ENCODE data around the gene WHRN.

WHRN gene

GRCh38 chr9:114375386-114376175, 129.7 kb downstream of the WHRN start:
- DNase-seq: no peak

- DNase-seq: no peak
Measured at GRCh38 chr9:114374936-114375335, 130.3 kb downstream of the WHRN start.

DNA sequence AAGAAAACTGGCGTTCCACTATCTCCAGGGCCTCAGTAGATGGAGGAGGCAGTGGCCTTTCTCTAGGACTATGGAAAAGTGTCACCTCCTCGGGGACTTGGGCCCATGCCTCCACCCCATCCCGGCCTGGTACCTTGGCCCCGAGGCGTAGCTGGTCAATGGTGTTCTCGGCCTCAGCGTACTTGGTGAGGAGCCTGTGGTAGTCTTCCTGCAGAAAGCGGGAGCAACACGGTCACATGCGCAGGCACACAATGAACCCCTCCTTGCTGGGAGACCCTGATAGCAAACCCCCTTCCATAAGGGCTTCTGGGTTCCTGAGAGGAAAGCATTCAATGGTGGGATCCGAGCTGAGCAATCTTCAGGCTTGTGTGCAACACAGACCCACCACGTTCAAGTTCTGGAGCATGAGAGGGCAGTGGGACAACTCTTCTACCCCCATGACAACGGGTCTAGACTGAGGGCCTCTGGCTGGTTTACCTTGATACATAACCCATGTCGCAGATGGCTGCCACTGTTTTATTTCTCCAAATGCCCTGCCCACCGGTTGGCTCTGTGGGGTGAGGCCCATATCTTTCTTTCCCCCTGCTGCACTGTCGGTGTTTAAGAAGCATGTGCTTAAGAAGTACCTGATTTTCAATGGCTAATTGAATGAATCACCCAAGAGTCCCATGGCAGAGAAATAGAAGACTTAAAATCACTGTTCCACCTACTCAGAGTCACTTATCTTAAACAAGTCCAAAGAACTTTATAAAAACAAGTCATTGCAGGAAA, 131.1 kb downstream of the WHRN start:
- no peak for DNase-seq

DNA sequence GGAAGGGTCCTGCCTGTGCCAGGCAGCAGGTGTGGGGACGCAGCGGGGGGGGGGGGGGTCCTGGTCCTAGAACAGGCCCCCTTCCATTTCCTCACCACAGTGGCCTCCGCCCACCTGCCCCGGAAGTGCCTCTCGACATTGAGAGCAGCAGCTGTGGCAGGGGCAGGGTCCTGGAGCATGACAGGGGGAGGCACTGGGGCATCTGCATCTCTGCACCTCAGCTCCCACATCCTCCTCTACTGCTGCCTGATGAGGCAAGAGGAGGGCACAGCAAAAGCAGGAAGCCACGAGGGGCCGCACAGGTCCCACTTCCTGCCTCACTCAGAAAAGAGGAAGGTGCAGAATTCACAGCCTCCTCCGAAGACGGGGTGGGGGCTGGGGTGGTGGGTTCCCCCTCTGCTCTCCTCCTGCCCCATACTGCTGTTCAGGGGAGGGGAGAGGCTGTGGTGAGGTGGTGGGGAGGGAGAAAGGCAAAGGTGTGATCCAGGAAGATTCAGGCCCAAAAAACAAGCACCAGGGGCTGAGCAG, 132.3 kb downstream of the WHRN start:
- no peak for DNase-seq

DNA sequence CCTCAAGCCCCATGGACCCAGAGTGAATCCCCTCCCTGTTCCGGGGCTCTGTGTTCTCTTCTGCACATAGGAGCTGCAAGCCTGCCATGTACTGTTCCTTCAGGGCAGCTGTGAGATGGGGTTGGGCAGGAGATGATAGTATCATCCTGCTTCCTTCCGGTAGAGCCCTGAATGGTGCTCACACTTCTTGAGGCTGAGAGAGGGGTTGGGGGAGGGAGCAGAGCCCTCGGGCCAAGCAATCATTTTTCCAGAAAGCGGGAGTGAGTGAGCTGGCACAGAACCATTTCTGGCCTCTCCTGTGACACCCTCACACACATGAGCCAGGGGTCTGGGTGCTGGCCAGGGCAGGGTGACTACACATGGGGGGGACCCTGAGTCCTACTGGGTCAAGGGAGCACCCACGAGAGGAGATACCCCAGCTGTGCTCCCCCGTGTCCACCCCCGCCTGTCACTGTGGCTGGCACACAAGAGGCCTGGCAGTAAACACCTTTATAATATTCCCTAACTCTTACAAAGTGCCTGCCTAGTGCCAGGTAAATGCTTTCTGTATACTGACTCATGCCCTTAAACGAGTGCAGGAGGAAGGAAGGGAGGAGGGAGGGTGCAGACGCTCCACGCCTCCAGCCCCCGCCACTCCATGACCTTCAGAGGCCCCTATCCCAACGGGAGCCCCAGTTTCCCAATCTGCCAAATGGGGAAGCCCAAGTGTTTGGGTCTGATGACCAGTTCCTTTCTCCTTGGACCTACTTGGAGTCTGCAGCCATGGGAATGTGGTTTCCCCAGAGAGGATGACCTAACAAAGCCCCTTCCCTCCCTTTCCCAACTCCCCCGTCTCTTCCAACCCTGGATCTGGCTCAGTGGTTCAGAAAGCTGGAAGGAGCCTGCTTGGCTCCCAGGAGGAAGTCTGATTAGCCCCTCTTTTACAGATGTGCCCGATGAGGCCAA, 133.0 kb downstream of the WHRN start:
- DNase-seq: no peak

DNA sequence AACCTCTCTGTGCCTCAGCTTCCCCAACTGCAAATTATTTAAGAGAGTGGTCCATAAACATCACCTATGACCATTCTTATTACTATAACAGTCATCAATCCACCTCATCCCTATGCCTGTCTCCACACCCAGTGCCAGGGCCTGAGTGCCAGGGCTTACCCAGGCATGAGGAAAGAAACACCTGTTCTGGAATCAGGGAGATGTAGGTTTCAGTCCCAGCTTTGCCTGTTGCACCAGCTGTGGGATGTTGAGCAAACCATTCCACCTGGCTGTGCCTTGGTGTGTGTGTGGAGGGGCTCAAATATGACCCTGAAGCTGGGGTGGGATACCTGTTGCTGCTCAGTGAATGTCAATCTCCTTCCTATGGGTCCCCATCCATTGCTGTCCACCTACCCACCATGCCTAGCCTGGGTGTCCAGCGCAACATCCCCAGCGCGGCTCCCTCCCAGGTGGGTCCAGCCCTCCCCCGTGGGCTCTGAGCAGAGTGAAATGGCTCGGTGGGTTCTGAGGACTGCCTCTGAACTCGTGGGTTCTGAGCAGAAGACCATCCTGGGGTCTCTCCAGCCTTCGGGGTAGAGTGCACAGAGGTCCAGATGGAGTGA, 133.8 kb downstream of the WHRN start:
- DNase-seq: no peak

DNA sequence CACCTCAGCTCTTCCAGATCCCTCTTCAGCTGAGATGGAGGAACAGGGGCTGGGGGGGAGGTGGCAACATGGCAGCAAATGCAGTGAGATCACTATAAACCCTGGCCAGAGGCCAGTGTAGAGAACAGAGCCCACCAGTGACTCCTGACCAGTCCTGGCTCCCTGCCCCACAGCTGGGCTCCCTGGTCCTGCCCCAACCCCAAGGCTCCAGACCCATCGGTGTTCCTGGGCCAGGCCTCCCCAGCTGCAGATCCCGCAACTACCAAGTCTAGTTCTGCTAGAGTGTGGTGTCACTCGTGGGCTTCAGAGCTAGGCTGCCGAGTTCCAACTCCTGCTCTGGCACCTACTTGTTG, 134.3 kb downstream of the WHRN start:
- DNase-seq: no peak

DNA sequence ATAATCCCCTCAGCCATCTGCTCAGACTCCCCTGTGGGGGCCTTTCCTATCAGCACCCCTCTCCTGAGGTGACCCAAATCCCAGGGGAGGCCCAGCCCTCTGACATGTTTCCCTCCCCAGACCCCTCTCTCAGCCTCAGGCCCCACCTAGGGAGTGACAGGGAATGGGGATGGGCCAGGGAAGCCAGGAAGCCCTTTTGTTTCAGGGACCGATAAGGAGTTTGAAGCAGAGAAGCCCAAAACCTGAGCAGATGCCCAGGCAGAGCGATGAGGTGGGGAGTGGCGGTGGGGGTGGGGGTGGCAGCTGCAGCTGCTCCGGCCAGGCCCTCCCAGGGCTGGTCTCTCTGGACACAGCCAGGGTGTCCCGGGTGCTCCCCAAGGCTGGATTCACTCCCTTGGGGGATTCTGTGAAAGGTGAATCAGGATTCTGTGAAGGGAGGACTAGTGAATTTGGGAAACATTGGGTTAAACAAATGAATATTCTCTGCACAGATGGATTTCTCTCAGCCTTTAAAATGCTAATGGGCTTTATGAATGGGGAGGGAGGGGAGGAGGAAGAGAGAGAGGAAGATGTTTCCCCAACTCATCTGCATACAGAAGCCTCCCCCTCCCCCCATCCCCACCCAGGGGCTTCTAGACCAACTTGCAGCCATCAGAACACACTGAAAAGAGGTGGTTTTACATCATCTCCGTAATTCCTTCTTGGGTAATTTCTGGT, 134.9 kb downstream of the WHRN start:
- DNase-seq: no peak

DNA sequence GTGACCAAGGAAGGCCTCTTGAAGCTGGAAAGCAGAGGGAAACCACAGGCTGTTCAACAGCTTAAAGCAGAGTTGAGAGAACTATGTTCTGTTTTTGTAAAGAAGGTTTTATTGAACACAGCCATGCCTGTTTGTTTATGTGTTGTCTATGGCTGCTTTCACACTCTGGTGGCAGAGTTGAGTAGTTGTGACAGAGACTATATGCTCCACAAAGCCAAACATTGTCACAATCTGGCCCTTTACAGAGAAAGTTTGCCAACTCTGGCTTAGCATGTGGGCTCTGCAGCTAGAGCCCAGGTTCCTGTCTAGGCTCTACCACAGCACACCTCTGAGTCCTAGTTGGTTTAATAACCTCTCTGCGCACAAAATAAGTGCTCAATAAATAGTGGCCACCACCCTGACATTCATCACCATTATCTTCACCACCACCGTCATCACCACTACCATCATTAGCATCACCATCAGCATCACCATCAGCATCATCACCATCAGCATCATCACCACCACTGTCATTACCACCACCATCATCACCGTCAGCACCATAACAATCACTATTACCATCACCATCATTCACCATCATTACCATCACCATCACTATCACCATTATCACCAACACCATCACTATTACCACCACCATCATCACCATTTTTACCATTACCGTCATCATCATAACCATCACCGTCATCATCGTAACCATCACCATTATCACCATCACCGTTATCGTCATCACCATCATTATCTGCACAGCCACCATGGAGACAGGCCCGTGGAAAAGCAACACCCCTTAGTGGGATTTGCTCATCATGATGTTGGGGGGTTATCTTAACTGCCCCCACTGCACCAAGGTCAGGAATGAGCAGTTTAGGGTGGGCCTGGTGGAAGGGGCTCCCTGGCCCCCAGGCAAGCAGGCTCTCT, 135.8 kb downstream of the WHRN start:
- DNase-seq: no peak

DNA sequence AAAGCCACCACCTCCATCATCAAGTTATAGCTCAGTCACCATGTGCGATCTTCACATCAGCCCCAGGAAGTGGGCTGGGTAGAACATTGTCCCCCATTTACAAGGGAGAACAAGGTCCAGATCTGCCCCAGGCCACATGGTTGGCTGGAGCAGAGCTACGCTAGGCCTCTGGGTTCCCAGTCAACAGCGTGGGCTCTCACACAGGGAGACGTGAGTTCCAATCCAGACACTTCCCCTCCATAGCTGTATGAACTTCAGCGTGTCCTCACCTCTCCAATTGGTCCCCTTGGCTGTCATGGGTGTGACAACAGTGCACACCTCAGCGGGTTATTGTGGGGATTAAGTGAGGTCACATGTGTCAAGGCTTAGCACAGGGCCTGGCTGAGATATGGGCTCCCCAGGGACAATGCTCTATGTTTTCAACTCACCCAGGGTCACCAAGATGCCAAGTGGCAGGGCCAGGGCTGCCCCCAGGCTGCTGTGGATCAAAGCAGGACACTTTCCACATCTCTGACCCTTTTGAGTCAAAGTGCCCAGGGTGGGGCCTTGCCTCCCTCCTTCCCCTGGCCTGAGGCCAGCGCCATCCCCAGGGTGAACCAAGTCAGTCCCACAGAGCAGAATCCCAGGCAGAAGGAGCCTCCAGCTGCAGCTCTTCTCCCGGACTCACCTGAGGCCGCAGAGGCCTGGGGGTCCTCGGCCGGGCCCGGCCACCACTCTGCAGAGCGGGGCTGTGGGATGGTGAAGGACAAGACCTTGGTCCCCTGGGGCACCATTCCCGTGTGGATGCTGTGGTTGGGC, 137.3 kb downstream of the WHRN start:
- no peak for DNase-seq

- DNase-seq: no peak
Measured at GRCh38 chr9:114367366-114367765, 137.9 kb downstream of the WHRN start.

- DNase-seq: no peak
Measured at GRCh38 chr9:114366334-114367128, 138.7 kb downstream of the WHRN start.

DNA sequence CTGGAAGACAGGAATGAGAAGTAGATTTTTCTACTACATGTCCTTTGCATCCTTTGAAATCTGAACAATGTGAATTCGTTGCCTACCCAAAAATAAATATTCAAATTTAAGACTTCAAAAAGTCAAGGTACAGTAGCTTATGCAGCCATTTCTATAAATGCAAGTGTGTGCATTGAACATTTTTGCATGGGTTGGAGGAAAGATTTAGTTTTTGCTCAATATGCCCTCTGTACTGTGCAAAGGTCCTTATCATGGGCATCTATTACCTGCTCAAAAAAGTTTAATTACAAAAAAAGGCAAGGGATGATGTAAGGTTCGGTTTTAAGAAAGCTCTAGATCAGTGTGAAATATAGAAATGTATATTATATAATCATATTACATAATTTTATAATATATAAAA, 140.1 kb downstream of the WHRN start:
- DNase-seq: no peak

DNA sequence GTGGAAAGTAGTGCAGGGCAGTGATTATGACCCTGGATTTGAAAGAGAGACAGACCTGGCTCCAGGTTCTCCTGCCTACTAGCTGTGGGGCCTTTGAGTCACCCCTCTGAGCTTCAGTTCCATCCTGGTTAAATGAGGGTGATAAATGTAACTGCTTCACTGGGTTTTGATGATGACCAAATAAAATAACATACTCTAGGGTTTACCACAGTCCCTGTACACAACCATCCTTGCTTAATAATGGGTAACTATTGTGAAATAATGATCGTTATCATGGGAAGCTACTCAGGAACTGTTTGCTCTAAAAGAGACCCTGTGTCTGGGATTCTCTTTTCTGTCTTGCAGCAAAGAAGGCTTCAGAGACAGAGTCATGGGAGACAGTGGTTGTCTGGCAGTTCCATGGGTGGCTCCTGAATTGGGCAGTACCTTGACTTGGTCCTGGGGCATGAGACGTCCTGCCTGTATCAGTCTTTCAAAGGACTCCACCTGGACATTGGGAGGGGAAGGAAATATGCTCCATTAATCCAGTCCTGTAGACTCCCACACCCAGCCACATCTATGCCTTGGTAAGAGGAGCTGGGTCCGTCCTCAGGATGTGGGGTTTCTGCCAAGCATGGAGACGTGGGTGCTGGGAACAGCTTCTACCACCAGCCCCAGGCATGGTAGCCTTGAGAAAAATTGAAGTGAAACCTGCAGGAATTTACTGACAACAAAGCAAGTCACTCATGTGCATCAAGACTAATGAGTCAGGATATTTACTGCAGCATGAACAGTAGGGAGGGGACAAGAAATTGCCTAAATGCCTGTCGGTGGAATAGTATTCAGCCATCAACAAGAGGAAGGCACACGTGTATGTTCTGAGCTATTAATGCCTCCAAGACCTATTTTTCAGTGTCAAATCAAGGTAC, 140.9 kb downstream of the WHRN start:
- no peak for DNase-seq

DNA sequence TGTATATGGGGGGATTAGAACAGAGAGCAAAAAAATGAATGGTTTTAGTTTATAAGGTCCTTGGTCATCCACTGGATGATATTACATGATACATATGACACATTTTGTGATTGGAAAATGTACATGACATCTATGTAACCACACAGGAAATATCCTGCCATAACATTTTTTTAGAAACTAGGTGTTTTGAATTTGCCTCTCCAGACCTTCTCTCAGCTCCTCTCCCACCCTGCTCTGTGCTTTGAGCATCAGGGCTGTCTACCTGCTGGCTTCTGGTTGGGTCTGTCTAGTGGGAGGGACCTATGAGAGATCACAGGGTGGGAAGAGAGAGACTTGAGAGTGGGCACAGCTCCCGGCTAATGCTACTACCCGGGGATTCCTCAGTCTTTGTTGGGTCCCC, 141.8 kb downstream of the WHRN start:
- no peak for DNase-seq

DNA sequence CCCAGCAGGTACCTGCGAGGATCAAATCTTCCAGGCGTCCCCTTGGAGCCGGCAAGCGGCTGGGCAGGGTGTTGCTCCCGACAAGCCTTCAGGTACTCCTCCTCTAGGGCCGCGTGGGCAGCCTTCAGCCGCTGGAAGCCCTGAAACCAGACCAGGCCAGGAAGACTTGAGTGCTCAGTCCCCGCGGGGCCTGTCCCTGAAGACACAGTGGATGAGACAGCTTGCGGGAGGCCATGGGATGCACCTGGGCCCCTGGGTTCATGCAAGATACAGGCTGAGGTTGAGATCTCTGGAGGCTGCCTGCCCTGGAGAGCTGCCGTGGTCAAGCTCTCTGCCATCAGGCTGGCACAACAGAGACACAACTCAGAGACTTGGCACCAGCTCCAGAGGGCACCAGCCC, 142.9 kb downstream of the WHRN start:
- no peak for DNase-seq

DNA sequence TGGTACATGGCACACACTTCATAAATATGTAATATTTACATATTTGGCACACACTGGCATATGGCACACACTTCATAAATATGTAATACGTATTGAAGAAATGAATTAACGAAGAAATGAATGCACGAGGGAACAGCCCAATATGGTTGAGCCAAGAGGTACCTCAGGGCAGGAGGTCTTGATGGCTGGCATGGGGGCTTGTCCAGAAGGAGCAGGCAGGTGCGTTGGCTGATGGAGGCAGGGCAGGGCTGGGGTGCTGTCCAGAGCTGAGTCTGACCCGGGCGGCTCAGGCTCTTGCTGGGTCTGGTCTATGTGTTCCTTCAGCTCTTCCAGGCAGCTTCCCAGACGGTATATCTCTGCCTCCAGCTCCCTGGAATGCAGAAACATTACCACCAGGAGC, 143.7 kb downstream of the WHRN start:
- no peak for DNase-seq

DNA sequence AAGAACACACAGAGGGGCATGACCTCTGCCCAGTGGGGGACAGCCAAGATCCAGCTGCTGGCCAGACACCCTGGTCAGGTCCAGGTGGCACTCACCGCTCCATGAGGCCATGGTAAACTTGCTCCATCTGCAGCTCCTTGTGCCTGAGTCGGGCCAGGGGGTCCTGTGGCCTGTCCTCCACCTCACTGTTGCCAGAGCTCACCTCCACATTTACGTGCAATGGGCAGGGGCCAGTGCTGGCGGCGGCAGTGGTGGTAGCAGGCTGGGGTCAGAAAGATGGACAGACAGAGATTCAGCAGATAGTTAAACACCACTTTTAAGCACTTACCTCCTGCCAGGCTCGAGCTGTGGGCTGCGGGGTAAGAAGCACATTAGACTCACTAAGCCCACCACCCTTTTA, 145.5 kb downstream of the WHRN start:
- no peak for DNase-seq
